Keratinocyte (primary cell): ENCODE measurements around the gene SLA2. TPM values are rescaled to one million over a fixed set of nuclear protein-coding genes. Genes with fewer than 3 reads are reported as not detected.

ENCODE experiments used
- DNase-seq: peaks from one replicate; pipeline ENCODE4 v3.0.0-alpha.2; 2011; ENCODE audit warnings: low read depth, missing footprints, low spot score
- FAIRE-seq: peaks from 2 replicates; lab custom pipeline; 2011; peaks lifted over from hg19 to GRCh38; lab: Jason Lieb, UNC
- H2AFZ ChIP-seq: 2 replicates; pipeline ENCODE4 v1.6.0; 2012; ENCODE audit warnings: low read length, control low read depth, inconsistent platforms; ENCODE audit not compliant: control insufficient read depth
- H3K27ac ChIP-seq: 2 replicates; pipeline ENCODE4 v1.5.1; 2011; ENCODE audit warnings: low read length; ENCODE audit not compliant: control insufficient read depth, insufficient read depth
- H3K27me3 ChIP-seq: 3 replicates; pipeline ENCODE4 v1.6.0; 2011; ENCODE audit warnings: low read length; ENCODE audit not compliant: control insufficient read depth, insufficient read depth; ENCODE audit errors: extremely low read depth
- H3K36me3 ChIP-seq, 2 experiments: 2 replicates in 1 of 2; 3 replicates in 1 of 2; pipeline ENCODE4 v1.5.1; 2011; ENCODE audit warnings: low read length in 2 of 2, mild to moderate bottlenecking in 1 of 2; ENCODE audit not compliant: control insufficient read depth in 2 of 2, insufficient read depth in 2 of 2; ENCODE audit errors: extremely low read depth in 1 of 2
- H3K4me1 ChIP-seq: 3 replicates; pipeline ENCODE4 v1.5.1; 2011; ENCODE audit warnings: low read length; ENCODE audit not compliant: control insufficient read depth, insufficient read depth; ENCODE audit errors: extremely low read depth
- H3K4me2 ChIP-seq: 3 replicates; pipeline ENCODE4 v1.6.0; 2011; ENCODE audit warnings: low read depth, low read length; ENCODE audit not compliant: control insufficient read depth, insufficient read depth; ENCODE audit errors: extremely low read depth
- H3K4me3 ChIP-seq, 3 experiments: fragments of 200-600 bp in 1 of 3; sonication (generic) in 1 of 3; 2 replicates in 2 of 3; 3 replicates in 1 of 3; pipeline ENCODE4 v1.5.1; 2011 to 2016; ENCODE audit warnings: low read length in 3 of 3, mild to moderate bottlenecking in 3 of 3, control low read depth in 2 of 3, inconsistent platforms in 1 of 3, low read depth in 1 of 3, mixed read lengths in 1 of 3, mixed run types in 1 of 3, moderate library complexity in 1 of 3; ENCODE audit not compliant: control insufficient read depth in 2 of 3, insufficient read depth in 2 of 3; ENCODE audit errors: extremely low read depth in 1 of 3
- H3K79me2 ChIP-seq: 2 replicates; pipeline ENCODE4 v1.6.0; 2012; ENCODE audit warnings: low read length; ENCODE audit not compliant: control insufficient read depth, insufficient read depth
- H3K9ac ChIP-seq: 3 replicates; pipeline ENCODE4 v1.6.0; 2011; ENCODE audit warnings: low read length; ENCODE audit not compliant: control insufficient read depth, insufficient read depth; ENCODE audit errors: extremely low read depth
- H3K9me1 ChIP-seq: 3 replicates; pipeline ENCODE4 v1.6.0; 2011; ENCODE audit warnings: low read length; ENCODE audit not compliant: control insufficient read depth, insufficient read depth; ENCODE audit errors: extremely low read depth
- H3K9me3 ChIP-seq: 2 replicates; pipeline ENCODE4 v1.5.1; 2012; ENCODE audit warnings: low read depth, low read length; ENCODE audit not compliant: control insufficient read depth
- H4K20me1 ChIP-seq: 3 replicates; pipeline ENCODE4 v1.6.0; 2011; ENCODE audit warnings: low read length; ENCODE audit not compliant: control insufficient read depth, insufficient read depth; ENCODE audit errors: extremely low read depth
- CTCF ChIP-seq, 3 experiments: IDR thresholded peaks in 1 of 3; conservative IDR thresholded peaks in 1 of 3; optimal IDR thresholded peaks in 1 of 3; 2 replicates in 2 of 3; 3 replicates in 1 of 3; pipeline versions ENCODE3 to v1.5.1; 2011; ENCODE audit warnings: low read length in 3 of 3, mild to moderate bottlenecking in 3 of 3, moderate library complexity in 2 of 3, control low read depth in 1 of 3, inconsistent platforms in 1 of 3; ENCODE audit not compliant: insufficient read depth in 2 of 3; ENCODE audit errors: extremely low read depth in 1 of 3
- EZH2 ChIP-seq: IDR thresholded peaks from one replicate; pipeline ENCODE4 v1.6.1; 2012; ENCODE audit warnings: inconsistent platforms, mild to moderate bottlenecking, low read length, moderate library complexity
- dilution Hi-C: fragments of 300-500 bp; cut with MboI; formaldehyde crosslinking; loops from one replicate; pipeline ENCODE4 v1.7.0; 2020; ENCODE audit warnings: low sequenced_read_pairs; ENCODE audit not compliant: extremely low pct_ligation_motif_present
- polyA plus RNA-seq, 5 experiments: library from polyadenylated mRNA; depleted of rRNA in 3 of 5; stranded (reverse) in 3 of 5; stranded (forward) in 1 of 5; unstranded in 1 of 5; fragments of >200 nt; gene quantifications; 1 replicate in 1 of 5; 2 replicates in 3 of 5; 3 replicates in 1 of 5; pipeline versions ENCODE4 v1.2.1 to v1.2.3, GENCODE V29; 2011 to 2012; ENCODE audit warnings: missing spikeins in 2 of 5, low read depth in 1 of 5, low replicate concordance in 1 of 5

Gene SLA2
- polyA plus RNA-seq, 1 donor (not counting 4 experiments of a cell fraction or from before 2014, with no cell fraction given): 0.04 TPM

- TF ChIP-seq EZH2 (no peak), CTCF (optimal IDR thresholded peaks at IDR 0.05 in 1 of 3, IDR thresholded peaks at IDR 0.05 in 1 of 3, conservative IDR thresholded peaks at IDR 0.05 in 1 of 3; ENCODE audit: extremely low read depth in 1 of 3, insufficient read depth in 2 of 3, low read length in 3 of 3) (no peak)
- dilution Hi-C loops: no loop called here
- DNase-seq (no peak), FAIRE-seq (no peak)
- no peaks in the 10 kb centered on the region for H3K27me3 ChIP-seq
- H3K27ac ChIP-seq: no peak overlapping the region
- peaks cover 26% of the 10 kb centered on the region for H3K4me1 ChIP-seq
- H4K20me1 ChIP-seq: no peaks in the 10 kb centered on the region
- no peaks in the 10 kb centered on the region for H3K9me3 ChIP-seq
- H3K79me2 ChIP-seq: peaks cover 14% of the 10 kb centered on the region
- H3K36me3 ChIP-seq: no peaks in the 10 kb centered on the region
- H3K4me2 ChIP-seq: no peak overlapping the region
- H3K4me3 ChIP-seq: no peak overlapping the region
- H3K9me1 ChIP-seq: no peaks in the 10 kb centered on the region
- H2AFZ ChIP-seq: no peak overlapping the region
- no peak overlapping the region for H3K9ac ChIP-seq
Observed at GRCh38 chr20:36571564-36572504, 74.2 kb downstream of the SLA2 start.

- Histone ChIP-seq H3K4me3 (no peak overlapping the region), H3K9ac (no peak overlapping the region), H3K36me3 (no peaks in the 10 kb centered on the region), H3K4me2 (no peak overlapping the region), H3K27ac (no peak overlapping the region), H3K9me3 (no peaks in the 10 kb centered on the region), H3K27me3 (no peaks in the 10 kb centered on the region), H2AFZ (peak overlapping the region; percentile 20), H4K20me1 (no peaks in the 10 kb centered on the region), H3K9me1 (no peaks in the 10 kb centered on the region), H3K4me1 (peaks cover 17% of the 10 kb centered on the region), H3K79me2 (peaks cover under 1% of the 10 kb centered on the region)
- dilution Hi-C loops: no loop called here
- DNase-seq: no peak
- no peak for TF ChIP-seq EZH2
- TF ChIP-seq CTCF (optimal IDR thresholded peaks at IDR 0.05 in 1 of 3, IDR thresholded peaks at IDR 0.05 in 1 of 3, conservative IDR thresholded peaks at IDR 0.05 in 1 of 3; ENCODE audit: extremely low read depth in 1 of 3, insufficient read depth in 2 of 3, low read length in 3 of 3): no peak
- FAIRE-seq: no peak
Observed at GRCh38 chr20:36569847-36570429, 76.1 kb downstream of the SLA2 start.
